ENCODE data around the gene SCN8A. TPM values are rescaled to one million over a fixed set of nuclear protein-coding genes. Genes with fewer than 3 reads are reported as not detected.

SCN8A gene
- total RNA-seq, 1 experiment from 2014 or later = 5.4 TPM

DNA sequence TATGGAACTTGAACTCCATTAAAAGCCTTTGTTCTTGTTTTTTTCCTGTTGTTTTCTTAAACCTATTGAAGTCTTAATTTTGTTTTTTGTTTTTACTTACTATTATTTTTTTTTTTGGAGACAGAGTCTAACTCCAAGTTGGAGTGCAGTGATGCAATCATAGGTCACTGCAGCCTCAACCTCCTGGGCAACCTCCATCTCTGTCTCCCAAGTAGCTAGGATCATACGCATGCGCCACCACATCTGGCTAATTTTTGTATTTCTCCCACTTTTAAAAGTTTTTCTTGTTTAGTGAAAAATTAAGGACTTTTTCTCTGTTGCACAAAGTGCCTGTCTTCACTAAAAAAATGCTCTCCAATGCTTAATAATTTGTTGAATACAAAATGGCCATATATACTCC is 76.2 kb downstream of the SCN8A start:
- Mint-ChIP-seq H3K27me3 (ENCODE audit: unreplicated experiment) (no peaks in the 10 kb centered on the region), H3K9me3 (ENCODE audit: low read depth, unreplicated experiment) (no peaks in the 10 kb centered on the region), H3K4me1 (ENCODE audit: low read depth, unreplicated experiment) (peaks cover 6% of the 10 kb centered on the region), H3K36me3 (ENCODE audit: insufficient read depth, unreplicated experiment) (no peaks in the 10 kb centered on the region), H3K27ac (ENCODE audit: unreplicated experiment) (no peak overlapping the region), H3K4me3 (ENCODE audit: low read depth, unreplicated experiment) (no peak overlapping the region)
- DNase-seq = no peak
- no TSS peak for BruUV-seq (replicated peaks)
- TF ChIP-seq CTCF (IDR thresholded peaks at IDR 0.05; ENCODE audit: unreplicated experiment) = no peak
- intact Hi-C loops (cut with micrococcal nuclease; ENCODE audit: unreplicated experiment) = no loop called here
- CTCF ChIA-PET = no interaction called here

DNA sequence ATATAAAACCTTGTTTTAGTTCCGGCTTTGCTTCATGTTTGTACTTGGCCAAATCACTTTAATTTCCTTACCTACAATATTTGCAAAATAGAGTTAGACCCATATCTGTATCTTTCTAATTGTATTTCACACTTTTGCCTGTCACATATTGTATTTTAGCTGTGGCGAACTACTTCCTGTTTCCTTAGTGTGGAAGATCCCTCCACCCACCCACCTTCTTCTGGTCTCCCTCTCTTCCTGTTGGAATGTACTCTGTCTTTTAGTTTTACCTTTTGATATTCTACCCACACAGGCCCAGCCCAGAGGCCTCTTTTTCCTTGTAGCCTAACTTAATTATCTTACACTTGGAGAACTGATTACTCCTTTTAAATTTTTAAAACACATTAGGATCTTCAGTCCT is 78.2 kb downstream of the SCN8A start:
- no peak overlapping the region for H3K4me3 Mint-ChIP-seq (ENCODE audit: low read depth, unreplicated experiment)
- no peaks in the 10 kb centered on the region for H3K9me3 Mint-ChIP-seq (ENCODE audit: low read depth, unreplicated experiment)
- intact Hi-C loops (cut with micrococcal nuclease; ENCODE audit: unreplicated experiment) = no loop called here
- no TSS peak for BruUV-seq (replicated peaks)
- CTCF ChIA-PET = no interaction called here
- H3K27me3 Mint-ChIP-seq (ENCODE audit: unreplicated experiment) = no peaks in the 10 kb centered on the region
- H3K36me3 Mint-ChIP-seq (ENCODE audit: insufficient read depth, unreplicated experiment) = no peaks in the 10 kb centered on the region
- TF ChIP-seq CTCF (IDR thresholded peaks at IDR 0.05; ENCODE audit: unreplicated experiment) = no peak
- peaks cover 11% of the 10 kb centered on the region for H3K4me1 Mint-ChIP-seq (ENCODE audit: low read depth, unreplicated experiment)
- no peak for DNase-seq
- no peak overlapping the region for H3K27ac Mint-ChIP-seq (ENCODE audit: unreplicated experiment)

DNA sequence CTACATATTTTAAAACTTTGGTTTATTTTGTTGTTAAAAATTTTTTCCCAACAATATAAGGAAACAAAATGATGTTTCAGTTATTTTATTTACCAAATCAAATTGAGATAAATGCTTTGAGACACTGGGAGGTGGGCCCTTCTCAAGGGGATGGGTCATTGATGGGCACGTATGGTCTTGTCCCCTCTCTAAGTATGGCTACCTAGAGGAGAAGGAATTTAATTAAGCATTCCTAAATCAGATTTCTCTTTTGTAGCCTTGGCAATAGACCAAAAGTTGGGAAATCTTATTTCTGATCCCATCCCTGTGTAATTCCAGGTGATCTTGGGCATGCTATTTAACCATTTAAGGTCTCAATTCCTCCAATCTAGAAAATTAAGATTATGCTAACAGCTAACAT is 79.0 kb downstream of the SCN8A start:
- Mint-ChIP-seq H3K9me3 (ENCODE audit: low read depth, unreplicated experiment) (no peaks in the 10 kb centered on the region), H3K36me3 (ENCODE audit: insufficient read depth, unreplicated experiment) (no peaks in the 10 kb centered on the region), H3K4me3 (ENCODE audit: low read depth, unreplicated experiment) (no peak overlapping the region), H3K27me3 (ENCODE audit: unreplicated experiment) (no peaks in the 10 kb centered on the region), H3K27ac (ENCODE audit: unreplicated experiment) (no peak overlapping the region), H3K4me1 (ENCODE audit: low read depth, unreplicated experiment) (peaks cover 16% of the 10 kb centered on the region)
- CTCF ChIA-PET = no interaction called here
- no peak for DNase-seq
- intact Hi-C loops (cut with micrococcal nuclease; ENCODE audit: unreplicated experiment) = loop anchor here (10.0 kb wide), 1 partner anchor 245 kb away; the partner anchor contains the start of gene SLC4A8
- TF ChIP-seq CTCF (IDR thresholded peaks at IDR 0.05; ENCODE audit: unreplicated experiment) = no peak
- BruUV-seq (replicated peaks) = no TSS peak

- H3K36me3 Mint-ChIP-seq (ENCODE audit: insufficient read depth, unreplicated experiment) = no peaks in the 10 kb centered on the region
- no TSS peak for BruUV-seq (replicated peaks)
- no peaks in the 10 kb centered on the region for H3K9me3 Mint-ChIP-seq (ENCODE audit: low read depth, unreplicated experiment)
- CTCF ChIA-PET = no interaction called here
- H3K4me1 Mint-ChIP-seq (ENCODE audit: low read depth, unreplicated experiment) = peaks cover 21% of the 10 kb centered on the region
- intact Hi-C loops (cut with micrococcal nuclease; ENCODE audit: unreplicated experiment) = loop anchor here (10.0 kb wide), 1 partner anchor 248 kb away; the partner anchor contains the start of gene SLC4A8
- no peak overlapping the region for H3K4me3 Mint-ChIP-seq (ENCODE audit: low read depth, unreplicated experiment)
- H3K27me3 Mint-ChIP-seq (ENCODE audit: unreplicated experiment) = no peaks in the 10 kb centered on the region
- H3K27ac Mint-ChIP-seq (ENCODE audit: unreplicated experiment) = no peak overlapping the region
- TF ChIP-seq CTCF (IDR thresholded peaks at IDR 0.05; ENCODE audit: unreplicated experiment) = no peak
- DNase-seq = no peak
These were observed 81.3 kb downstream of the SCN8A start for GRCh38 chr12:51672334-51672733.
